Fibroblast of pulmonary artery (primary cell): Measurements from ENCODE around the gene KAT6B.

ENCODE experiments used
- DNase-seq: peaks from one replicate; pipeline ENCODE4 v3.0.0-alpha.2; 2010; ENCODE audit warnings: low read depth
- H3K4me3 ChIP-seq: replicated peaks from 2 replicates; pipeline ENCODE4 v1.5.1; 2011; ENCODE audit warnings: low read depth, mild to moderate bottlenecking, control low read depth, low read length, moderate library complexity
- CTCF ChIP-seq: IDR thresholded peaks from 2 replicates; pipeline ENCODE4 v1.5.1; 2011; ENCODE audit warnings: mild to moderate bottlenecking, control low read depth, low read length, inconsistent platforms; ENCODE audit errors: missing control alignments

The KAT6B gene

GRCh38 chr10:75066271-75066670 lies 239.9 kb downstream of the KAT6B start:
- no peak for TF ChIP-seq CTCF

GRCh38 chr10:75067272-75067671 lies 240.9 kb downstream of the KAT6B start:
- no peak for TF ChIP-seq CTCF
- no peak overlapping the region for H3K4me3 ChIP-seq
- no peak for DNase-seq

More at GRCh38 chr10:75066271-75066670, 239.9 kb downstream of the KAT6B start:
- DNase-seq: no peak
- H3K4me3 ChIP-seq: no peak overlapping the region

- no peak for DNase-seq
- no peak for TF ChIP-seq CTCF
- no peak overlapping the region for H3K4me3 ChIP-seq
Measured at GRCh38 chr10:75068523-75068922, 242.1 kb downstream of the KAT6B start.

- no peak for DNase-seq
- no peak for TF ChIP-seq CTCF
- H3K4me3 ChIP-seq: no peak overlapping the region
Measured at GRCh38 chr10:75070476-75070875, 244.1 kb downstream of the KAT6B start.

- peak; percentile 27 for DNase-seq
- TF ChIP-seq CTCF: no peak
- no peak overlapping the region for H3K4me3 ChIP-seq
Measured at GRCh38 chr10:75070961-75071428, 244.6 kb downstream of the KAT6B start.

- TF ChIP-seq CTCF: no peak
- no peak for DNase-seq
- H3K4me3 ChIP-seq: no peak overlapping the region
Measured at GRCh38 chr10:75071756-75072155, 245.4 kb downstream of the KAT6B start.

GRCh38 chr10:75072727-75073126 lies 246.3 kb downstream of the KAT6B start:
- no peak for DNase-seq
- TF ChIP-seq CTCF: no peak
- H3K4me3 ChIP-seq: no peak overlapping the region
